Loucy (cell line): ENCODE data around the gene DCDC1.

ENCODE experiments used
- H2AFZ ChIP-seq: fragments of 200-600 bp; sonication (generic); 2 replicates; pipeline ENCODE4 v1.6.0; 2016; ENCODE audit warnings: antibody characterized with exemption, mild to moderate bottlenecking, low read length, moderate library complexity
- H3F3A ChIP-seq: fragments of 200-600 bp; 2 replicates; pipeline ENCODE4 v1.6.0; 2016; ENCODE audit warnings: antibody characterized with exemption, low read depth, mild to moderate bottlenecking
- H3K27me3 ChIP-seq: fragments of 200-600 bp; sonication (generic); 2 replicates; pipeline ENCODE4 v1.6.1; 2014; ENCODE audit warnings: low read length, mild to moderate bottlenecking; ENCODE audit not compliant: insufficient read depth, poor library complexity, severe bottlenecking
- H3K36me3 ChIP-seq: fragments of 200-600 bp; sonication (generic); 2 replicates; pipeline ENCODE4 v1.6.1; 2016; ENCODE audit warnings: low read length; ENCODE audit not compliant: insufficient read depth
- H3K4me1 ChIP-seq: fragments of 200-600 bp; sonication (generic); 2 replicates; pipeline ENCODE4 v1.5.1; 2014; ENCODE audit warnings: low read length, mild to moderate bottlenecking; ENCODE audit not compliant: insufficient read depth, poor library complexity, severe bottlenecking
- H3K4me2 ChIP-seq: fragments of 200-600 bp; sonication (generic); 2 replicates; pipeline ENCODE4 v1.6.0; 2014; ENCODE audit warnings: antibody characterized with exemption, low read length, low read depth, mild to moderate bottlenecking; ENCODE audit not compliant: poor library complexity, severe bottlenecking
- H3K4me3 ChIP-seq: fragments of 200-600 bp; sonication (generic); 2 replicates; pipeline ENCODE4 v1.5.1; 2014; ENCODE audit warnings: low read length, mild to moderate bottlenecking, mixed read lengths; ENCODE audit not compliant: poor library complexity, severe bottlenecking
- H3K79me2 ChIP-seq: fragments of 200-600 bp; sonication (generic); 2 replicates; pipeline ENCODE4 v1.6.1; 2014; ENCODE audit warnings: low read length; ENCODE audit not compliant: insufficient read depth
- H3K9ac ChIP-seq: fragments of 200-600 bp; sonication (generic); 2 replicates; pipeline ENCODE4 v1.6.0; 2014; ENCODE audit warnings: mild to moderate bottlenecking, low read depth, low read length, moderate library complexity; ENCODE audit not compliant: poor library complexity, severe bottlenecking
- H3K9me2 ChIP-seq: fragments of 200-600 bp; sonication (generic); replicated peaks from 2 replicates; pipeline ENCODE4 v1.6.1; 2016; ENCODE audit warnings: low read depth, low read length, mixed read lengths
- H3K9me3 ChIP-seq: fragments of 200-600 bp; sonication (generic); 2 replicates; pipeline ENCODE4 v1.6.1; 2014; ENCODE audit warnings: mild to moderate bottlenecking, antibody characterized with exemption, low read length, low read depth; ENCODE audit not compliant: insufficient read depth
- H4K20me1 ChIP-seq: fragments of 200-600 bp; sonication (generic); 2 replicates; pipeline ENCODE4 v1.6.0; 2014; ENCODE audit warnings: antibody characterized with exemption, low read length, mild to moderate bottlenecking; ENCODE audit not compliant: insufficient read depth, poor library complexity, severe bottlenecking
- CTCF ChIP-seq: fragments of 200-600 bp; sonication (generic); conservative IDR thresholded peaks from 2 replicates; pipeline ENCODE4 v1.5.1; 2014; ENCODE audit warnings: mild to moderate bottlenecking, antibody characterized with exemption, low read length
- EZH2phosphoT487 ChIP-seq: fragments of 200-600 bp; IDR thresholded peaks from 2 replicates; pipeline ENCODE4 v1.6.1; 2018; ENCODE audit warnings: antibody characterized with exemption, mild to moderate bottlenecking, moderate library complexity, borderline replicate concordance

DCDC1 gene

GRCh38 chr11:30987819-30988218 lies 381.7 kb downstream of the DCDC1 start:
- Histone ChIP-seq H3K79me2 (no peaks in the 10 kb centered on the region), H3F3A (no peaks in the 10 kb centered on the region), H3K4me3 (no peak overlapping the region), H3K4me2 (no peak overlapping the region), H3K9ac (no peak overlapping the region), H3K36me3 (no peaks in the 10 kb centered on the region), H3K9me2 (no peaks in the 10 kb centered on the region), H3K9me3 (no peaks in the 10 kb centered on the region), H3K27me3 (no peaks in the 10 kb centered on the region), H3K4me1 (no peaks in the 10 kb centered on the region), H4K20me1 (no peaks in the 10 kb centered on the region), H2AFZ (no peak overlapping the region)
- TF ChIP-seq CTCF (no peak), EZH2phosphoT487 (no peak)

GRCh38 chr11:30985536-30985935 lies 384.0 kb downstream of the DCDC1 start:
- H3F3A ChIP-seq, result no peaks in the 10 kb centered on the region
- H3K9me3 ChIP-seq, result no peaks in the 10 kb centered on the region
- TF ChIP-seq CTCF (no peak), EZH2phosphoT487 (no peak)

DNA sequence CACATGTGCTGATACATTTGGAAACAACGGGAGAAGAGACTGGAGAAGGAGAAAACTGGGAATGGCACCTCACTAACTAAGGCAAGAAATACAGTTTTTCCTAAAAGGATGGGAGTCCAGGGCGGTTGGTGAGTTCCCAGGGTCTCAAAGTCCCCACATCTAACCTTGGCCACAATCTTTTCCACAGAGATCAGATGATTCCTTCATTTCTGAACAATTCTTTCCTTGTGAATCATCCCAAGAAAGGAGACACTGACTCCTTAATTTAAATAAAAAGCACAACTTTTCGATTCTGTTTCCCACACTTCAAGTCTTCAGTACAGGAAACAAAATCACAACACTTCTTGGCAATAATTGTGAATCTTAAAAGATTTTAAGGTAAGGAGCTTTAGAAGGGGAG lies 384.7 kb downstream of the DCDC1 start:
- Histone ChIP-seq H3K4me3 (no peak overlapping the region), H4K20me1 (no peaks in the 10 kb centered on the region), H3K9me3 (no peaks in the 10 kb centered on the region), H3K4me2 (no peak overlapping the region), H2AFZ (no peak overlapping the region), H3K4me1 (no peaks in the 10 kb centered on the region), H3K9me2 (no peaks in the 10 kb centered on the region), H3K36me3 (no peaks in the 10 kb centered on the region), H3K9ac (no peak overlapping the region), H3K27me3 (no peaks in the 10 kb centered on the region), H3F3A (no peaks in the 10 kb centered on the region), H3K79me2 (no peaks in the 10 kb centered on the region)
- TF ChIP-seq EZH2phosphoT487 (no peak), CTCF (no peak)

More at GRCh38 chr11:30985536-30985935, 384.0 kb downstream of the DCDC1 start:
- no peak overlapping the region for H2AFZ ChIP-seq
- no peak overlapping the region for H3K4me3 ChIP-seq
- no peaks in the 10 kb centered on the region for H3K9me2 ChIP-seq
- no peaks in the 10 kb centered on the region for H3K4me1 ChIP-seq
- no peaks in the 10 kb centered on the region for H4K20me1 ChIP-seq
- no peak overlapping the region for H3K9ac ChIP-seq
- no peaks in the 10 kb centered on the region for H3K27me3 ChIP-seq
- no peak overlapping the region for H3K4me2 ChIP-seq
- H3K36me3 ChIP-seq, result no peaks in the 10 kb centered on the region
- H3K79me2 ChIP-seq, result no peaks in the 10 kb centered on the region
